ENCODE measurements around the gene CFP.

- TF ChIP-seq, protein P1, sequence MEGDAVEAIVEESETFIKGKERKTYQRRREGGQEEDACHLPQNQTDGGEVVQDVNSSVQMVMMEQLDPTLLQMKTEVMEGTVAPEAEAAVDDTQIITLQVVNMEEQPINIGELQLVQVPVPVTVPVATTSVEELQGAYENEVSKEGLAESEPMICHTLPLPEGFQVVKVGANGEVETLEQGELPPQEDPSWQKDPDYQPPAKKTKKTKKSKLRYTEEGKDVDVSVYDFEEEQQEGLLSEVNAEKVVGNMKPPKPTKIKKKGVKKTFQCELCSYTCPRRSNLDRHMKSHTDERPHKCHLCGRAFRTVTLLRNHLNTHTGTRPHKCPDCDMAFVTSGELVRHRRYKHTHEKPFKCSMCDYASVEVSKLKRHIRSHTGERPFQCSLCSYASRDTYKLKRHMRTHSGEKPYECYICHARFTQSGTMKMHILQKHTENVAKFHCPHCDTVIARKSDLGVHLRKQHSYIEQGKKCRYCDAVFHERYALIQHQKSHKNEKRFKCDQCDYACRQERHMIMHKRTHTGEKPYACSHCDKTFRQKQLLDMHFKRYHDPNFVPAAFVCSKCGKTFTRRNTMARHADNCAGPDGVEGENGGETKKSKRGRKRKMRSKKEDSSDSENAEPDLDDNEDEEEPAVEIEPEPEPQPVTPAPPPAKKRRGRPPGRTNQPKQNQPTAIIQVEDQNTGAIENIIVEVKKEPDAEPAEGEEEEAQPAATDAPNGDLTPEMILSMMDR (IDR thresholded peaks at IDR 0.05; ENCODE audit: poor library complexity) = no peak
- TF ChIP-seq EZH2phosphoT487 (IDR thresholded peaks at IDR 0.05; ENCODE audit: low read depth, severe bottlenecking, unreplicated experiment) (no peak), EZH2 (IDR thresholded peaks at IDR 0.05; ENCODE audit: borderline replicate concordance) (no peak)
These were observed 21.5 kb downstream of the CFP start for GRCh38 chrX:47608130-47608810.

Measured in hepatocyte (in vitro differentiated cells).